Spinal cord (tissue), 10 donors: ENCODE results near the gene TCIRG1. TPM values are rescaled to one million over a fixed set of nuclear protein-coding genes. Genes with fewer than 3 reads are reported as not detected.

Source experiments
- DNase-seq, 6 donors: peaks; one replicate each; pipeline versions ENCODE4 v3.0.0 to v3.0.0-alpha.2; 2013 to 2015; ENCODE audit warnings: low spot score in 6 of 6, low read depth in 4 of 6
- H3K27ac ChIP-seq: one replicate; pipeline ENCODE4 v1.5.1; 2013; ENCODE audit warnings: low read depth, low read length, control low read depth
- H3K27me3 ChIP-seq: one replicate; pipeline ENCODE4 v1.6.1; 2013; ENCODE audit warnings: low read length; ENCODE audit not compliant: control insufficient read depth, insufficient read depth
- H3K36me3 ChIP-seq: one replicate; pipeline ENCODE4 v1.6.1; 2013; ENCODE audit warnings: low read length; ENCODE audit not compliant: control insufficient read depth, insufficient read depth
- H3K4me1 ChIP-seq: one replicate; pipeline ENCODE4 v1.6.1; 2013; ENCODE audit warnings: low read length; ENCODE audit not compliant: control insufficient read depth, insufficient read depth
- H3K4me3 ChIP-seq: one replicate; pipeline ENCODE4 v1.5.1; 2013; ENCODE audit warnings: low read depth, low read length, control low read depth
- H3K9me3 ChIP-seq: one replicate; pipeline ENCODE4 v1.6.1; 2013; ENCODE audit warnings: low read length; ENCODE audit not compliant: control insufficient read depth, insufficient read depth
- WGBS: methylation state at CpG from one replicate; pipeline ENCODE4 v1.1.5; 2013; ENCODE audit warnings: missing lambda C conversion rate; ENCODE audit not compliant: insufficient coverage; 5-methylcytosine and 5-hydroxymethylcytosine counted together
- polyA plus RNA-seq, 2 donors: library from polyadenylated mRNA; unstranded; fragments of 120-200 nt; gene quantifications; one replicate each; pipeline ENCODE4 v1.2.1, GENCODE V29; 2013; ENCODE audit not compliant: insufficient read length in 2 of 2
- total RNA-seq, 2 donors: library from RNA; depleted of rRNA in 1 of 2; stranded (reverse); fragments of 120-200 nt in 1 of 2; fragments of >200 nt in 1 of 2; gene quantifications; one replicate each; pipeline versions ENCODE4 v1.2.3 to v1.2.4, GENCODE V29; 2013 to 2014
- donor health status: healthy.

TCIRG1 gene
- total and polyA plus RNA-seq, 4 donors: 9.1 to 33.5 (median 17.6) TPM

GRCh38 chr11:68051191-68052136 lies 12.6 kb downstream of the TCIRG1 start:
- Histone ChIP-seq H3K9me3 (no peaks in the 10 kb centered on the region), H3K36me3 (peaks cover 64% of the 10 kb centered on the region), H3K27me3 (no peaks in the 10 kb centered on the region), H3K4me1 (peaks cover 20% of the 10 kb centered on the region), H3K4me3 (no peak overlapping the region), H3K27ac (no peak overlapping the region)
- WGBS: 75% methylated on average over 10 of the region's 14 CpGs
- no peak for DNase-seq

DNA sequence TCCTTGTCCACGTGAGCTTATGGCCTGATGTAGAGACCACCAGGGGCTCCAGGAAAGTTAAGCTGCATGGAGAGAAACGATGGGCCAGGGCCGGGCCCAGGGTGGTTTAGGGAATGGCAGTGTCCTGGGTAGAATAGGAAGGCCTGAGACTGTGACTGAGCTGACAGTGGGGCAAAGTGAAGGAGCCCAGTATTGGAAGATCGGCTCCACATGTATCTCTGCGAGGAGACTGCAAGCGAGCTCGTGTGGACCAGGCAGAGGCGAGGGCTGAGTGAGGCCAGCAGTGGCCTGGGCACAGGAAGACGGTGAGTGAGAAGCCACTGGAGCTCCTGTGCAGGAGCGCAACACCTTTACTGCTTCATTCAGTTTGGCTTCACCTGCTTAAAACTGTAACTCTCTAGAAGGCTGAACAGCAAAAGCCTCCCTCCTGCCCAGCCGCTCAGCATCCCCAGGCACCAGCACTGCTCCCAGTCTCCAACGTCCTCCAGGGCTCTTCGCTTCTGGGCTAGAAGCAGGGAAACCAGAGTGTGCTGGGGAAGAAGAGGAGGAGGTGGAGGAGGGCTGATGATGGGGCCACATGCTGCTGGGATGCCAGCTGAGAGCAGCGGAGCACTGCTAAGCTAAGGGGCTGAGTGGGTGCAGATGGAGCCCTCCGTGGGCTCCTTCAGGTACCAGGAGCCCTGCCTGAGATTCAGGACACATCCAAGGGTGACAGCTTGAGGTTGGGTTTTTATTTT lies 13.5 kb downstream of the TCIRG1 start:
- Histone ChIP-seq H3K36me3 (peaks cover 62% of the 10 kb centered on the region), H3K4me1 (peaks cover 19% of the 10 kb centered on the region), H3K4me3 (no peak overlapping the region), H3K9me3 (no peaks in the 10 kb centered on the region), H3K27me3 (no peaks in the 10 kb centered on the region), H3K27ac (no peak overlapping the region)
- 87% methylated on average over 13 of the region's 15 CpGs for WGBS
- no peak for DNase-seq

- Histone ChIP-seq H3K4me3 (no peak overlapping the region), H3K36me3 (peaks cover 62% of the 10 kb centered on the region), H3K27me3 (no peaks in the 10 kb centered on the region), H3K4me1 (peaks cover 12% of the 10 kb centered on the region), H3K27ac (no peak overlapping the region), H3K9me3 (no peaks in the 10 kb centered on the region)
- 73% methylated on average over 7 of the region's 9 CpGs for WGBS
- DNase-seq: no peak
These were observed 14.3 kb downstream of the TCIRG1 start for GRCh38 chr11:68053117-68053516.

DNA sequence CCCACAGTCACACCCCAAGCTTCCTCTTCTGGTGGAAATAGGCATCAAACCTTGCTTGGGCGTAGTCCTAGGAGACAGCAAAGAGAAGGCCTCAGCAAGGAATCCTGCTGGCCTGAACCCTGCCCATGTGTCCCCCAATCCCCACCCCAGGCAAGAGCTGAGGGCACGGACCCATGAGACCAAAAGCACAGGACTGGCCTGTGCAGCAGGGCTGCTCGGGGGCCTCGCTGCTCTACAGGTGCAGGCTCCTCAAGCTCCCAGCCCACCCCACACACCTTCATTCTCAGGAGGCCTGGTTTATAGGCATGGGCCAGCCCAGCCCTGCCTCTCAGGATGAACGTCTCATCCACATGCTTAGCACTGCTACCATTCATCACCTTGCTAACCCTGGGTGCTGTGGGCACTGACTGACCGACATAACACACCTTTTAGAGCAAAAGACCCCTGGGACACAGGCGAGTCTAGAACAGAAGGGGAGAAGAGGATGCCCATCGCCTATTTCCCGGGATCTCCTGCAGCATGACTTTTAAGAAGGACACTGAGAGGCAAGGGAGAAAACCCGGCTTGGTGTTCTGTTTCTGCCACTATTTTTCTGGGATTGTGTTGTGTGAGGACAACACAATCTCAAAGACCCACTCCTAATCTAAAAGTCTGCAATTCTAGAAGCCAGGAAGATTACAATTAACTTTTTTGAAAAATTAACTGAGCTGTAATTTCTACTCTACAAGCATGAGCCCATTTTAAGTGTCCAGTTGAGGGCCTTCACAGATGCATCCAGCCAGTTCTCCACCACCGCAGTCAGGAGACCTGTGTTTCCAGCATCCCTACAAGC lies 15.4 kb downstream of the TCIRG1 start:
- DNase-seq: no peak
- Histone ChIP-seq H3K4me1 (peaks cover 12% of the 10 kb centered on the region), H3K36me3 (peaks cover 59% of the 10 kb centered on the region), H3K27me3 (no peaks in the 10 kb centered on the region), H3K4me3 (no peak overlapping the region), H3K27ac (no peak overlapping the region), H3K9me3 (no peaks in the 10 kb centered on the region)
- 90% methylated on average over 6 of the region's 11 CpGs for WGBS

GRCh38 chr11:68056317-68057285 lies 17.8 kb downstream of the TCIRG1 start:
- Histone ChIP-seq H3K27ac (no peak overlapping the region), H3K27me3 (no peaks in the 10 kb centered on the region)
- 96% methylated on average over 7 of the region's 12 CpGs for WGBS

GRCh38 chr11:68057807-68058206 lies 19.0 kb downstream of the TCIRG1 start:
- peaks cover 55% of the 10 kb centered on the region for H3K36me3 ChIP-seq
- no peak for DNase-seq
- no peak overlapping the region for H3K4me3 ChIP-seq
- no peak overlapping the region for H3K27ac ChIP-seq
- 100% methylated on average over 4 of the region's 4 CpGs for WGBS
- no peaks in the 10 kb centered on the region for H3K4me1 ChIP-seq
- no peaks in the 10 kb centered on the region for H3K27me3 ChIP-seq
- H3K9me3 ChIP-seq: no peaks in the 10 kb centered on the region

More at GRCh38 chr11:68056317-68057285, 17.8 kb downstream of the TCIRG1 start:
- H3K4me1 ChIP-seq: peaks cover 4% of the 10 kb centered on the region
- DNase-seq: no peak
- H3K9me3 ChIP-seq: no peaks in the 10 kb centered on the region
- no peak overlapping the region for H3K4me3 ChIP-seq
- peaks cover 55% of the 10 kb centered on the region for H3K36me3 ChIP-seq

- no peaks in the 10 kb centered on the region for H3K27me3 ChIP-seq
- H3K36me3 ChIP-seq: peaks cover 56% of the 10 kb centered on the region
- peaks cover under 1% of the 10 kb centered on the region for H3K4me1 ChIP-seq
- DNase-seq: no peak
- H3K9me3 ChIP-seq: no peaks in the 10 kb centered on the region
- no peak overlapping the region for H3K4me3 ChIP-seq
- no peak overlapping the region for H3K27ac ChIP-seq
- 99% methylated on average over 6 of the region's 7 CpGs for WGBS
These were observed 22.7 kb downstream of the TCIRG1 start for GRCh38 chr11:68061508-68061907.

DNA sequence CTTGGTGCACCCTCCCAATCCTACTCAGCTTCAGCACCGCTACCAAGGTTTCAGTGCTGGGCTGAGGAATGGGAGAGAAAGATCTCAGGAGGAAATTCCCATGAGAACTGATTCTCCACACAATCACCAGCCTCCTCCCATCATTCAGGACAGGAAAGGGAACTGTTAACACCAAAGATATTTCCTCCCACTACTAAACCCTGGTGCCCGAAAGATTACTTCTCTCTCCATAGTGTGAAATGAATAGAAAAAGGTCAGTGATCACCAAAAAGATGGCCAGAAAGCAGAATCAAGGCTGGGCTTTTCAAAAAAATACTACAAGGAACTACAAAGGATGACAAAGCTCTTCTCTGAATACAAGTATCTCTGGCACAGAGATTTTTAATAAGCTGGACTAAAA lies 26.1 kb downstream of the TCIRG1 start:
- DNase-seq: no peak
- Histone ChIP-seq H3K4me1 (peaks cover 6% of the 10 kb centered on the region), H3K9me3 (no peaks in the 10 kb centered on the region), H3K27ac (no peak overlapping the region), H3K36me3 (peaks cover 71% of the 10 kb centered on the region), H3K4me3 (no peak overlapping the region), H3K27me3 (no peaks in the 10 kb centered on the region)
- WGBS: no CpG with 5 or more reads among the region's 2 CpGs
